Measurements from ENCODE around the gene EPM2A. TPM values are rescaled to one million over a fixed set of nuclear protein-coding genes. Genes with fewer than 3 reads are reported as not detected.

The EPM2A gene
- total and polyA plus RNA-seq, 2 of the 4 experiments (the other 2 are of a cell fraction): 2.1 to 4.5 TPM

DNA sequence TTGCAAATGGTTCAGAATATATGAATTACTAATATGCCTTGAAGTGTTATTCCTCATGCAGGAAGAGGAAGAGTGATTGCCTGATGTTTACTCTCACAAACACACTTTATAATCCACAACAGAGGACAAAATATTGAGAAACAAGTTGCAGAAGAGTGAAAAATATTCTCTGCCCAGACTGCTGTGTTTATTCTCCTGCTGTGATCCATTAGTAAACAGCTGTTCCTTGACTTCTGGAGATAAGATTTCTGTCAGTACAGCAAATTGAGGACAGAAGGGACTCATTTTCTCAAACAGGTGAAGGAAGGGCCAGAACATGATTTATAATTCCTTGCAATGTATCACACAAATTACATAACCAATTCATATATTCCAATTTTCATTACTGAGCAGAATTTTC is 148.0 kb downstream of the EPM2A start:
- intact Hi-C loops (cut with micrococcal nuclease): no loop called here
- Histone ChIP-seq H3K56ac (ENCODE audit: extremely low read depth, insufficient read depth, low read length) (no peak overlapping the region), H2BK20ac (ENCODE audit: low read depth, low read length) (no peak overlapping the region), H3K27me3 (ENCODE audit: control insufficient read depth, insufficient read depth, low read length) (no peaks in the 10 kb centered on the region), H3K23ac (ENCODE audit: low read depth, low read length) (no peak overlapping the region), H3K36me3 (ENCODE audit: control insufficient read depth, insufficient read depth, low read length) (no peaks in the 10 kb centered on the region), H3K4me3 (ENCODE audit: insufficient read depth, low read depth, low read length) (no peak overlapping the region), H3K14ac (replicated peaks; ENCODE audit: low read depth, low read length) (no peak overlapping the region), H3K9ac (ENCODE audit: low read depth, low read length) (no peak overlapping the region), H3K4ac (ENCODE audit: low read depth, low read length) (no peak overlapping the region), H4K91ac (ENCODE audit: insufficient read depth, low read depth, low read length) (no peak overlapping the region), H2BK5ac (ENCODE audit: low read depth, low read length, poor library complexity, severe bottlenecking) (no peak overlapping the region), H2AFZ (replicated peaks; ENCODE audit: low read length, poor library complexity) (no peak overlapping the region), H3K4me2 (ENCODE audit: low read depth, low read length) (no peak overlapping the region), H2BK15ac (ENCODE audit: low read depth, low read length) (no peak overlapping the region), H3K79me1 (ENCODE audit: low read depth in 1 of 2, low read length in 2 of 2) (no peaks in the 10 kb centered on the region), H2AK9ac (replicated peaks; ENCODE audit: low read depth, low read length, poor library complexity) (no peak overlapping the region), H2AK5ac (ENCODE audit: low read depth, low read length) (no peak overlapping the region), H3K9me1 (ENCODE audit: insufficient read depth, low read length) (no peaks in the 10 kb centered on the region), H3K9me3 (ENCODE audit: control insufficient read depth, insufficient read depth, low read length) (no peaks in the 10 kb centered on the region; the same call in 1 of the 2 replicates), H2BK120ac (ENCODE audit: low read depth, low read length) (no peak overlapping the region), H3K4me1 (ENCODE audit: control insufficient read depth, insufficient read depth, low read length) (no peaks in the 10 kb centered on the region), H4K8ac (ENCODE audit: low read depth in 2 of 2, low read length in 2 of 2) (no peak overlapping the region), H4K5ac (ENCODE audit: low read depth, low read length) (no peak overlapping the region), H3K27ac (ENCODE audit: insufficient read depth, low read length) (no peak overlapping the region), H3K18ac (ENCODE audit: low read depth, low read length) (no peak overlapping the region), H4K20me1 (ENCODE audit: insufficient read depth, low read length) (no peaks in the 10 kb centered on the region)
- CTCF ChIA-PET: no interaction called here
- no peak for DNase-seq
- ATAC-seq (ENCODE audit: low read depth): no peak
- dilution Hi-C loops (cut with HindIII; ENCODE audit: low sequenced_read_pairs, unreplicated experiment): no loop called here
- TF ChIP-seq MAZ (IDR thresholded peaks at IDR 0.05; ENCODE audit: borderline replicate concordance, low read depth, low read length) (no peak), RCOR1 (IDR thresholded peaks at IDR 0.05; ENCODE audit: insufficient replicate concordance, low read length) (no peak), CHD1 (IDR thresholded peaks at IDR 0.05; ENCODE audit: low read depth, low read length) (no peak), POLR2A (IDR thresholded peaks at IDR 0.05; ENCODE audit: low read depth, low read length) (no peak), MAFK (IDR thresholded peaks at IDR 0.05; ENCODE audit: low read depth, low read length) (no peak), CEBPB (IDR thresholded peaks at IDR 0.05; ENCODE audit: low read depth, low read length) (no peak), RAD21 (IDR thresholded peaks at IDR 0.05; ENCODE audit: low read length) (no peak), SMC3 (IDR thresholded peaks at IDR 0.05; ENCODE audit: low read depth, low read length) (no peak), NFE2L2 (IDR thresholded peaks at IDR 0.05; ENCODE audit: low read depth, low read length) (no peak), MXI1 (IDR thresholded peaks at IDR 0.05; ENCODE audit: borderline replicate concordance, low read depth, low read length) (no peak)
- TF ChIP-seq, protein P1, sequence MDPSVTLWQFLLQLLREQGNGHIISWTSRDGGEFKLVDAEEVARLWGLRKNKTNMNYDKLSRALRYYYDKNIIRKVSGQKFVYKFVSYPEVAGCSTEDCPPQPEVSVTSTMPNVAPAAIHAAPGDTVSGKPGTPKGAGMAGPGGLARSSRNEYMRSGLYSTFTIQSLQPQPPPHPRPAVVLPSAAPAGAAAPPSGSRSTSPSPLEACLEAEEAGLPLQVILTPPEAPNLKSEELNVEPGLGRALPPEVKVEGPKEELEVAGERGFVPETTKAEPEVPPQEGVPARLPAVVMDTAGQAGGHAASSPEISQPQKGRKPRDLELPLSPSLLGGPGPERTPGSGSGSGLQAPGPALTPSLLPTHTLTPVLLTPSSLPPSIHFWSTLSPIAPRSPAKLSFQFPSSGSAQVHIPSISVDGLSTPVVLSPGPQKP (IDR thresholded peaks at IDR 0.05; ENCODE audit: borderline replicate concordance, low read depth, low read length): no peak
- no TSS peak for BruUV-seq (replicated peaks)
- POLR2A ChIA-PET (ENCODE audit: unreplicated experiment): no interaction called here
- in situ Hi-C loops (cut with MboI; ENCODE audit: low sequenced_read_pairs): no loop called here
